ENCODE measurements around the gene CRLF1. TPM values are rescaled to one million over a fixed set of nuclear protein-coding genes. Genes with fewer than 3 reads are reported as not detected.

The CRLF1 gene
- total RNA-seq, 1 donor from 2014 or later: 29.6 TPM

DNA sequence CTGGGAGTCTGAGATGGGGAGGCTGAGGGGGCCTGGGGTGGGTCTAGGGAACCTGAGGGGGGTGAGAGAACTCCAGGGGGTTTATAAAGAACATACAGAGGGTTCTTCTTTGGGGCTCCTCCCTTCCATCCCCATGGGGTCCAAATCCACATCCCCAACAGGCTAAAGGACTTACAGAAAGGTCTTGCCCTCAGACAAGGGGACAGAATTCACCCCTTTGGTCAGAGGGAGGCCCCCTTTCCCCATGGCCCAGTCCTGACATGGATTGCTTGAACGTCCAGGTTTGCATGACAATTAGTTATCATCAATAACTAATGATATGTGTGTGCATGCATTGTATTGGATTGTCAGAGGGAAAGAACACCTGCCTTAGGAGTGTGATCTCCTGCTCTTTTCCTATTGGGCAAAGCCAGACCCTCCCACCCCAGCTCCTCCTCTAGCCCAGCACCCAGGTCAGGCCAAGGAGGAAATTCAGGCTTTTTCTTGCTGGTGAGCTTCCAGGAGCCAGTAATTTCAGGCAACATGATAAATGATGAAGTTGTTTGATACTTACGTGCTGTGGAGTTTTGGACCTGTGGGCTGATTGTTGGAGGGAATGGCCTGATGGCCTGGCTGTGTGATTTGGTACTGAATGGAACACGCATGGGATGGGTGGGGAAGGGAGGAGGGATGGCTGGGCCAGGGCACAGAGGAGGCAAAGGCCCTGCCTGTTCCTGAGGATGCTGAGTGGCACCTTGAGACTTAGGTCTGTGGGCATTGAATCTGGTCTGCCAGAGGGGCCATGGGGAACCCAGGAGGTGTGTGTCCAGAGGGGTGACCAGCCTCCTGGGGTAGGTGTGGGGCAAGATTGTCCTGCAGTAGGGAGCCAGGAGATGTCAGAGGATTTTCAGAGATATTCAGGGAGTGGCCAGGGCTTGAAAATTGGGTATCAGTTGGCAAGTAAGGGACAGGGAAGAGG, 31.4 kb upstream of the CRLF1 start:
- intact Hi-C loops (cut with DNase I): no loop called here
- no peak for DNase-seq (ENCODE audit: low spot score)

DNA sequence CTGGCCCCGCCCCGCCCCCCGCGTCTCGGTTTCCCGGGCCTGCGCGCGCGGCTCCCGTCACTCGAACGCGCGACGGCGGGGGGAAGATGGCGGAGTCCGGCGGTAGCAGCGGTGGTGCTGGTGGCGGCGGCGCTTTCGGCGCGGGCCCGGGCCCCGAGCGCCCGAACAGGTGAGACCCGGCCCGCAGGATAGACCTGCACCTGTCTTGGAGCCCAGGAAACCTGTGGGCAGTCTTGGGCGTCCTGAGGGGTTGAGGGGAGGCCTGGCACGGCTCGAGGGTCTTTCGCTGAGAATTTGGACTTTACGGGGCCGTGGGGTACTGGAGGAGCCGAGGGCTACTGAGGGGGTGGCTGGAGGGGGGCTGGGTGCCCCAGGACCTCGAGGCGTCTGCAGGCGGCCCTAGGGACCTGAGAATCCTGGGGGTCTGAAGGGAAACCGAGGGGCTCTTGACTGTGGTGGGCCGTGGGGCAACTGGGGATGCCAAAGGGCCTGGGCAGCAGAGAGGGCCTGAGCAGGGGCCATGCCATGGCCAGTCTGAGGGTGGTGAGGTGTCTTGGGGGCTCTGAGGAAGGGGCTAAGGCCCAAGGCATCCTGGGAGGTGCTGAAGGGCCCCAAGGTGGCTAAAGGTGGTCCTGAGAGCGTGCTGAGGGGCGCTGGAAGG, 30.5 kb upstream of the CRLF1 start, which contains the start of gene KLHL26:
TSS of gene KLHL26 (plus strand) at position 60 of the 661 bp plus-strand sequence. CDS start at position 87, 27 bp downstream.
- DNase-seq (ENCODE audit: low spot score): no peak
- intact Hi-C loops (cut with DNase I): no loop called here

DNA sequence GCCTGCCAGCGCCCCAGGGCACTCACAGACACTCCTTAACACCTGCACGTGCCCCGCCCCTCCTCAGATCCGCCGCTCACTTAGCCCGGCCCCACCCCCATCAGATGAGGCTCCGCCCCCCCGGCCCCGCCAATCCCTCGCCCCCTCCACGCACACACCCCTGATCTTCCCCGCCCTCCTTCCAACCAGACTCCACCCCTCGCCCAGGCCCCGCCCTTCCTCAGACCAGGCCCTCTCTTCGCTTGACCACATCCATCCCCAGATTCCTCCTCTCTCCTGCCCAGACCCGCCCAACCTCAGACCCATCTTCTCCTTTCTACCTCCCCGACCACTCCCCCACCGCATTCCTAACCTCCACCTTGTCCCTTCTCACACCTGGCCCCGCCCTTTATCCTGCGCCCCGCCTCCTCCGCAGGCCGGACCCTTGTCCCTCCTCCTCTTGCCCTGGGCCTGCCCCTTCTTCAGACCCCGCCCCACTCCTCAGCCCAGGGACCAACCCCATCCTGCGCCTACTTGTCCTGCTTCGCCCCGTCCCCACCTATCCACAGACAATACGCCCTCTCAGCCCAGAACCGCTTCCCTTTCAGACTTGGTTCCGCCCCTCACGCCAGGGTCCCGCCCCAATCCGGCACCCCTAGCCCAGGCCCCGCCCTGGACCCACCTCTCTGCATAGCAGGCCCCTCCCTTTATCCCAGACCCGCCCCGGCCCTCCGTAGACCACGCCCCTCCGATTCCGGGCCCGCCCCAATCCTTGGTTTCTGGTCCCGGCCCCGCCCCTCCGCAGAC, 29.8 kb upstream of the CRLF1 start:
- intact Hi-C loops (cut with DNase I): no loop called here
- DNase-seq (ENCODE audit: low spot score): peak; percentile 100

DNA sequence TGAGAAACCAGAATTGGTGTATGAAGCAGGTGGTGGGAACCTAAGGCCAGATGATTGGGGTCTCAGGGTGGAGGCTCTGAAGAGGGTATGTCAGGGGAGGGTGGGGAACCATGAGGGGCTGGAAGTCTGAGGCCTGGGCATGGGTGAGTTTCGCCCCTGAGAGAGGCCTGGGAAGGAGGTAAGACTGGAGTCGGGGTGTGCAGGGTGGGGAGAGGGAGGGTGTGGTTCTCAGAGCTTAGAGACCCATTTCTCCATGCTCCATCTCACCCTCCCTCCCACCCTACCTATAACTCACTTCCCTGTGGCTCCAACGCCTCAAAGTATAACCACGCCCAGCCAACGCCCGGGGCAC, 29.2 kb upstream of the CRLF1 start:
- intact Hi-C loops (cut with DNase I): no loop called here
- DNase-seq (ENCODE audit: low spot score): no peak

DNA sequence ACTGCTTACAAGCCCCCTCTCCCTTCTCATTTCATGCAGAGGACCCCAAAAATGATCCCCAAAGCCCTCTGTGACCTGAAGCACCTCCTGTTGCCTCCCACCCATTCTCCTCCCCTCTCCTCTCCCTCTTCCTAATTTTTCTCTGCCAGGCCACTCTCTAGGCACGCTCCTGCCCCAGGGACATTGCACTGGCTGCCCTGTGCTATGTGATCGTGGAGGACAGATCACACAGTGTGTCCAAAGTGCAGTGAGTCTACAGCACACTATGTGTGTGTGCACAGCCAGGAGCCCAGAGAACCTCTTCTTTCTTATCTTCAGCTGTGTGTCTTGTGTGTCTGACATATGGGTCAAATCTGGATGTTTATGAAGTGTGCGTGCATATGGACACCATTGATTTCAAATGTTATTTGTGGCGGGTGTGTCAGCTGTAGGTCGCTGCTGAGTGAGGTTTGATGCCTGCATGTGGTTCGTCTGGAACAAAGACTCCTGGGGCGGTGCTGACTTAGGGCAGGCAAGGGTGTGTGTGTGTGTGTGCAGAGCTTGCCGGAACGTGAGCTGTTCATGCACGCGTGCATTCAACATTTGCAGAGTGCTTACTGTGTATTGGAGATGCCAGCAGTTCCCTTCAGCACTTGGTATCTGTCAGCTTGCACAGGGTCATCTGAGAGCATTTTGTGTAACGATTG, 28.2 kb upstream of the CRLF1 start:
- intact Hi-C loops (cut with DNase I): no loop called here
- DNase-seq (ENCODE audit: low spot score): no peak

DNA sequence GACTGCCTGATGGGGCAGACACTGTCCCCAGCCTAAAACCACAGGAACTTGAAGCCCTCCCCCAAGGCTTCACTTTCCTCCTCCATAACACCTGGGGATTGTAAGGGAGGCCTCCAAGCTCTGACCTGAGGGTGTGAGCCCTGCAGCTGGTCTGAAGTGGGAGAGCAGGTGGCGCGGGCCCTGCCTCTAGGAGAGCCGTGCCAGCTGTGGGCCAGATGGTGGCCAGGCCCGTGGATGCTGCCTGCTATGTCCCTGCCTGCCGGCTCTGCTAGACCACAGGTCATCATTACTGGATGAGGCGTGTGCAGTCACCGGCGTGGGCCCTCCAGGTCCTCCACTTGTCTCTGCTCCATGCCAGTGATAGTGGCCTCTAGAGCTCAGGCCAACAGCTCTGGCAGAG, 26.7 kb upstream of the CRLF1 start:
- DNase-seq (ENCODE audit: low spot score): no peak
- intact Hi-C loops (cut with DNase I): no loop called here

DNA sequence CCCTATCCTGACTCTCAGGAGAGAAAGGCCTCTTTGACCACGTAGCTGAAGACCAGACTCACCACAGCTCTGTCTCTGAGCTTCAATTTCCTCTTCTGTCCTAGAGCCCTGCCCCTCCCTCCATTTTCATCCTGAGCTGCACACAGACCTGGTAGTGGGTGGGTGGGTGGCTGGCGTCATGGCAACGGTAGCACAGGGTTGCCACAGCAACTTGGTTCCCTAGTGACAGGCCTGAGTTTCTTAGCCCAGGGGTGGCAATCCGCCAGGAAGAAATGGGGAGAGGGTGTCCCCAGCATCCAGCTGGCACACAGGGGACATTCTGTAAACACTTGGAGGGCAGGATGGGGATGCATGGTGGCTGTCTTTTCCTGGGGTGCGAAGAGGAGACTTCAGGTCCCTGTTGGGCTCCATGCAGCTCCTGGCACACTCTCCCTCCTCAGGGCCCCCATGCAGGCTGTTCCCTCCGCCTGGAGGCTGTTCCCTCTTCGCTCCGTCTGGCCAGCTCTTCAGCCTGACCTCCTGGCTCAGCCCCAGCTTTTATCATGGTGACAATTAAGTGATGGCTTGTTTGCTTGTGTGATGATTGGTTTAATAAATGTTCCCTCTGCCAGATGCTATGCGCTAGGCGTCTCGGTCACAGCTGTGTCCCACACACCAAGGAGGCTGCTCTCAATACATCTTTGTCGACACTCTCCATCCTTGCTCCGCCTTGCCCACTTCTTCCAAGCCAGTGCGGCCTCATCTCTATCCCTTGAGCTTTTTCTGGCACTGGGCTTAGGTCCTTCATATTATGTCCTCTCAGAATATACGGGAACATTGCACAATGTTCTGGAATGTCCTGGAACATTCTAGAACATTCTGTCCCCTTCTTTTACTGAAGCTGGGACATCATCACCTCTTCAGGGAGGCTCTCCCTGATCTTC, 22.8 kb upstream of the CRLF1 start:
- DNase-seq (ENCODE audit: low spot score): no peak
- intact Hi-C loops (cut with DNase I): no loop called here

DNA sequence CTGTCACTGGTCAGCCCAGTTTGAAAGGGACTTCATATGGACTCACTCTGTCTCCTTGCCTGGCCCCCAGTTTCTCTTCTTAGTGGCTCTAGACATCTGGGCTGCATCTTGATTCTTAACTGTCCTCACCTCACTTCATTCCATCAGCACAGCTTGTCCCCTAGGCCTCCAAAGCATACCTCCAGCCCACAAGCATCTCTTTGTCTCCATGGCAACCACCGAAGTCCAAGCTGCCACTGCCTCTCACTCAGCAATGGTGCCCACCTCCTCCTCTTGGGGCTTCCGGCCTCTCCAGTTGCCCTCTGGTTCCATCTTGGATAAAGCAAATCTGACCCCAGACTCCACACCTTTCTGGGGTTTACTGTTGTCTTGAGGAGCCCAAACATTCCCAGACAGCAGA, 20.3 kb upstream of the CRLF1 start:
- intact Hi-C loops (cut with DNase I): no loop called here

DNA sequence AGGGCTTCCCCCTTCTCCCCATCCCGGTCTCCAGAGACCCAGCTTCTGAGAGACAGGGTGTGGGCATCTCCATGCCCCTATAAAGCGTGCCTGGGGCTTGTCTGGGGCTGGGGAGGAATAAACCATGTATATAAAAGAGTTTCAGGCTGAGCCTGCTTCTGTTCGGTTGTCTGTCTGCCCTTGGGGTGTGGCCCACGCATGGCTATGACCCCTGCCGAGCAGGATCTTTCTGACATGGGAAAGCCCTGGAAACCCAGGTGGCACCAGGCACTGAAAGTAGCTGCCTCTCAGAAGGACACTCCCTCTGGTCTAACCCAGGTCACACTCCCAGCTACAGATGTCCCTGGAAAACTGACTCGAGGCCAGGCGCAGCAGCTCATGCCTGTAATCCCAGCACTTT, 14.3 kb upstream of the CRLF1 start:
- intact Hi-C loops (cut with DNase I): no loop called here

More for the DNA sequence above, 20.3 kb upstream of the CRLF1 start:
- DNase-seq (ENCODE audit: low spot score): no peak

DNA sequence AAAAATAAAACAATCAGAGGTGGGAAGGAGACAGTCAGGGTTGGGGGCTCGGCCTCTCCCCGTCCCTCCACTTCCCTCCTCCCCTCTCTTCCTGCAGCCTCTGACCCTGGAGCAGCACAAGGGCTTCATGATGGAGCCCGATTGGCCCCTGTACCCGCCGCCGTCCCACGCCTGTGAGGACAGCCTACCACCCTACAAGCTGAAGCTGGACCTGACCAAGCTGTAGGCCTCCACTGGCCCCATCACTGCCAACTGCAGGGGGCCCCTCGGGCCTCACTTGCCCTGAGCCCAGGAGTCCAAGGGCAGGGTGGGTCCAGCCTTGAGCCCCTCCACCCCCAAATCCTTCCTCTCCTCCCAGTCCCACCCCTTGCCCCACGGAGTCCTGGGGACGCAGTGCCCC, 13.7 kb upstream of the CRLF1 start:
- DNase-seq (ENCODE audit: low spot score): no peak
- intact Hi-C loops (cut with DNase I): no loop called here

More for the DNA sequence above, 14.3 kb upstream of the CRLF1 start:
- no peak for DNase-seq (ENCODE audit: low spot score)

DNA sequence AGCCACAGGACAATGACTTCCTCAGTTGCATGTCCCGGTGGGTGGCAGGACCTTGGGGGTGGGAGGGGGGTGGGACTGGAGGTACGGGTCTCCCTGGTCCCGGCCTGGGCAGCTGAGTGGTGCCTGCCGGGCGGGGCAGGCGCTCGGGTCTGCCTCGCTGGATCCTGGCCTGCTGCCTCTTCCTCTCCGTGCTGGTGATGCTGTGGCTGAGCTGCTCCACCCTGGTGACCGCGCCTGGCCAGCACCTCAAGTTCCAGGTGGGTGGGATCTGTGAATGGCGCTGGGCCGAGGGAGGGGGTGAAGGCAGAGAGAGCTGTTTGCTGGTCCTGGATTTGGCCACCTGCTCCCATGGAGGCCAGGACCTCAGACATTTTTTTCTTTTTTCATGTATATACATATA, 11.6 kb upstream of the CRLF1 start:
- intact Hi-C loops (cut with DNase I): no loop called here
- DNase-seq (ENCODE audit: low spot score): no peak

DNA sequence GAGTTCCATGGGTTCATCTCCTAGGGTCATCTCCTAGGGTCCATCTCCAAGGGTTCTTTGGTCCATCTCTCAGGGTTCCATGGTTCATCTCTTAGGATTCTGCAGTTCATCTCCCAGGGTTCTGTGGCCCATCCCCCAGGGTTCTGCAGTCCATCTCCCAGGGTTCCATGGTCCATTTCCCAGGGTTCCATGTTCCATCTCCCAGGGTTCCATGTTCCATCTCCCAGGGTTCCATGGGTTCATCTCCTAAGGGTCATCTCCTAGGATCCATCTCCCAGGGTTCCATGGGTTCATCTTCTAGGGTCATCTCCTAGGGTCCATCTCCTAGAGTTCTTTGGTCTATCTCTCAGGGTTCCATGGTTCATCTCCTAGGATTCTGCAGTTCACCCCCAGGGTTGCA, 11.0 kb upstream of the CRLF1 start:
- intact Hi-C loops (cut with DNase I): no loop called here
- DNase-seq (ENCODE audit: low spot score): no peak

DNA sequence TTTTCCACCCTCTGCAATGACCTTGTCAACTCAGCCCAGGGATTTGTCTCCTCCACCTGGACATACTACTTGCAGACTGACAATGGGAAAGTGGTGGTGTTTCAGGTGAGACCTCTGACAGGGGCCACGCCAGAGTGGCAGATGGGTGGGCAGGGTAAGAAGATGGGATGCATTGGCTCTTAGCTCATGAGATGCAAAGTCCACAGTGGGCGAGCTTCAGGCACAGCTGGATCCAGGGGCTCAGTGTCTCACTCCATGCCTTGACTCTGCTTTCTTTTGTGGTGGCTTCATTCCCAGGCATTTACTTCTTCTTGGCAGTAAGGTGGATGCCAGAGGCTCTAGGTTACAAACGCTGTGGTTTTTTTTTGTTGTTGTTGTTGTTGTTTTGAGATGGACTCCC, 9.4 kb upstream of the CRLF1 start:
- DNase-seq (ENCODE audit: low spot score): no peak
- intact Hi-C loops (cut with DNase I): no loop called here

DNA sequence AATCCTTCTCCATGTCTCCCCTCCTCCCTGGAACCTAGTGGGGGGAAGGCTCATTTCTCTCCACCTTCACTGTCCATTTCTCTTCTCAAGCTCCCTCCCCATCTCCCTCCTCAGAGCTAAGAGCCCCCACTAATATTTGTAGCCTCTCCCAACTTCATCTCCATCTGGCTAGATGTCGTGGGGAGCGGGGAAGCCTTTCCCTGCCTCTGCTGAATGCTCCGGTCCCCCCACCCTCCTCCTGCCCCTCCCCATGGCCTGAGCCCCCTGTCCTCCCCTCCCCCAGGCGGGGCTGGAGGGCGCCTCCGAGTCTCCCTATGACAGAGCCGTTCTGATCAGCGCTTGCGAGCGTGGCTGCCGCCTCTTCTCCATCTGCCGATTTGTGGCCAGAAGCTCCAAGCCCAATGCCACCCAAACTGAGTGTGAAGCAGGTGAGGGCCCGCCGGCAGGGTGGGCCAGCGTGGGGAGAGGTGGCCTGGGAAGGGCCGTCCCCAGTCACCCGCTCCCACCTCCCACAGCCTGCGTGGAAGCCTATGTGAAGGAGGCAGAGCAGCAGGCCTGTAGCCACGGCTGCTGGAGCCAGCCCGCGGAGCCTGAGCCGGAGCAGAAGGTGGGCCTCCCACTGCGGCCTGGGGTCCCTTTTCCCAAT, 7.1 kb upstream of the CRLF1 start:
- intact Hi-C loops (cut with DNase I): no loop called here
- no peak for DNase-seq (ENCODE audit: low spot score)

DNA sequence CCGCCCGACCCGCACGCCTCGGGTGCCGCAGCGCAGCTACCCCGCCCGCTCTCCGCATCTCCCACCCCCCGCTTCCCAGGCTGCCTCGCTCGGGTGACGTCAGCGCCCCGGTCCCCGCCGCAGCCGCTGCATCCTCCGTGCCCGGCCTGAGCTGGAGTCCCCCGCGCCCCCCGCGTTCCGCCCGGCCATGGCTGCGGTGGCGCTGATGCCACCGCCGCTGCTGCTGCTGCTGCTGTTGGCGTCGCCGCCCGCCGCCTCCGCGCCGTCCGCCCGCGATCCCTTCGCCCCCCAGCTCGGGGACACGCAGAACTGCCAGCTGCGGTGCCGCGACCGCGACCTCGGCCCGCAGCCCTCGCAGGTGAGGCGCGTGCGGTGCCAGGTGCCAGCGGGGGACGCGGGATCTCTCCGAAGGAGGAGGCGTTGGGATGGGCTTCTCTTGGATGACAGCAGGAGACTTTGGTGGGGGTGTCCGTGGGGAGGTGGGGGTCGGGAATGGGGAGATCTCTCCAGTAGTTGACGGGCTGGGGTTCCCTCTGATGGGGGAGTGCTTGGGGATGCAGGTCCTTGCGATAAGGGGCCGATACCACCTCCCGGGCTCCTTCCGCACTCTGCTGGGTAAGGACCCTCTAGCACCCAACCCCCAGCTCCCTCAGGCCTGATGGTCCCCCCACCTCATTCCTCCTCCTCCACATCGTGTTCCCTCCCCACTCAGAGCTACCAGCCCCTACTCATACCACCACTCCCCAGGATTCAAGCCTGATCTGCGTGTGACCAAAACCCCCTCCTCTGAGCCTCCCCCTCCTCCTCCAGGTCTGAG, 6.4 kb upstream of the CRLF1 start, which contains the start of gene TMEM59L:
TSS of gene TMEM59L (plus strand) at position 99 of the 817 bp plus-strand sequence. CDS start at position 188, 89 bp downstream.
- intact Hi-C loops (cut with DNase I): no loop called here
- DNase-seq (ENCODE audit: low spot score): no peak

DNA sequence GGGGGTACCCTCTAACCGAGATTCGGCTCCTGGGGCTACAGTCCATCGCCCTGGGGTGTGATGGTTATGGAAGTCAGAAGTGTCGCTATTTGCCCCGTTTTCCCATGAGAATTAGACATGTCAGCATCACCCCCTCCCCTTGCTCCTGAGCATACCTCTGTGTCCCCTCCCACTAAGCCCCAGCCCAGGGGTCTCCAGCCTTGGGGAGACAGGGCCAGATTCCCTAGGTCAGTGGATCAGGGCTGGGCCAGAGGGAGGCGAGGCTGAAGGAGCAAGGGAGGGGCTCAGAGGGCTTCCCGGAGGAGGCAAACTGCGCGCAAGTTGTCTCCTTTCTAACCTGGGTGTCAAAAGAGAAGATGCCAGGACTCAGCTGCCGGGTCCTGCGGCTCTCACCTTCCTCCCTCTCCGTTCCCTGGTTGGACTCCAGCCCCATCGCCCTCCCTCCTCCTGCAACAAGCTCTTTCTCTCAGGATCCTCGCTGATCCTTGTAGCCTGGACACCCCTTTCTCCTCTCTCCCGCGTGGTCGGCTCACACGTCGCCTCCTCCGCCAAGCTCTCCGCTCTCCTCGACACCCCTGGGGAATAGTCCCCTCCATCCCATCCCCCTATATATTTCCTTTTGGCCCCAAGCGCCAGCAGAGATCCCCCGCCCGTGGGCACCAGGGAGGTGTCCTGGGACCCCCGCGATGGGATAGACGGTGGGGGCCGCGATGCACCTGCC, 5.6 kb upstream of the CRLF1 start:
- intact Hi-C loops (cut with DNase I): no loop called here
- no peak for DNase-seq (ENCODE audit: low spot score)
